HUES48 (cell line): ENCODE results near the gene CNTNAP4.

Experiments
- H3K27ac ChIP-seq: one replicate; pipeline ENCODE4 v1.7.0; 2013; ENCODE audit warnings: low read depth, low read length, inconsistent platforms
- H3K27me3 ChIP-seq: 2 replicates; pipeline ENCODE4 v1.6.1; 2013; ENCODE audit warnings: mild to moderate bottlenecking, low read length; ENCODE audit not compliant: control insufficient read depth, insufficient read depth
- H3K36me3 ChIP-seq: 2 replicates; pipeline ENCODE4 v1.6.1; 2013; ENCODE audit warnings: low read length; ENCODE audit not compliant: control insufficient read depth, insufficient read depth
- H3K4me1 ChIP-seq: 2 replicates; pipeline ENCODE4 v1.6.1; 2013; ENCODE audit warnings: mild to moderate bottlenecking, low read length; ENCODE audit not compliant: control insufficient read depth, insufficient read depth
- H3K4me3 ChIP-seq: 2 replicates; pipeline ENCODE4 v1.5.1; 2013; ENCODE audit warnings: mild to moderate bottlenecking, low read depth, low read length
- H3K9ac ChIP-seq: 2 replicates; pipeline ENCODE4 v1.6.1; 2013; ENCODE audit warnings: mild to moderate bottlenecking, low read depth, low read length, moderate library complexity
- H3K9me3 ChIP-seq: 2 replicates; pipeline ENCODE4 v1.6.1; 2013; ENCODE audit warnings: low read length; ENCODE audit not compliant: control insufficient read depth, insufficient read depth

CNTNAP4 gene

DNA sequence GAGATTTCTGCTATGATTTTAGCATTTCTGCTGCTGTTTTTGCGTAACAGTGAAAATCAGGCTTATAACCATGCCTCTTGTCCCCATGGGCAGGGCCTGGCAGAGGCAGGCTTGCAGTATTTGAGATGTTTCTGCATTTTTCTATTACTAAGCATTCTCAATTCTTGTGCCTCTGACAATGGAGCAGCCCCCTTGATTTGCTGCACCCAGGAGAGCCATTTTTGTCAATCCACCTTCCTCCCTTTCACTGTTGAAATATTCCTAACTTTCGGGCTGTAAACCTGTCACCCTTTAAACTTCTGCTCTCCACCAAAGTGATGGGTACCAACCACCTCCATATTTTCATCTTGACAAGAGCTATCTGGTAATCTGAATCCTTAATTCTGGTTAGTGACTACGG, 178.1 kb downstream of the CNTNAP4 start:
- no peak overlapping the region for H3K27ac ChIP-seq
- no peak overlapping the region for H3K9ac ChIP-seq
- no peaks in the 10 kb centered on the region for H3K9me3 ChIP-seq
- no peak overlapping the region for H3K4me3 ChIP-seq
- H3K27me3 ChIP-seq: no peaks in the 10 kb centered on the region
- no peaks in the 10 kb centered on the region for H3K36me3 ChIP-seq
- no peaks in the 10 kb centered on the region for H3K4me1 ChIP-seq

- no peaks in the 10 kb centered on the region for H3K36me3 ChIP-seq
- no peak overlapping the region for H3K4me3 ChIP-seq
- no peak overlapping the region for H3K9ac ChIP-seq
- H3K27ac ChIP-seq: no peak overlapping the region
- H3K27me3 ChIP-seq: no peaks in the 10 kb centered on the region
- H3K9me3 ChIP-seq: no peaks in the 10 kb centered on the region
- H3K4me1 ChIP-seq: no peaks in the 10 kb centered on the region
Observed at GRCh38 chr16:76456016-76456415, 178.8 kb downstream of the CNTNAP4 start.

DNA sequence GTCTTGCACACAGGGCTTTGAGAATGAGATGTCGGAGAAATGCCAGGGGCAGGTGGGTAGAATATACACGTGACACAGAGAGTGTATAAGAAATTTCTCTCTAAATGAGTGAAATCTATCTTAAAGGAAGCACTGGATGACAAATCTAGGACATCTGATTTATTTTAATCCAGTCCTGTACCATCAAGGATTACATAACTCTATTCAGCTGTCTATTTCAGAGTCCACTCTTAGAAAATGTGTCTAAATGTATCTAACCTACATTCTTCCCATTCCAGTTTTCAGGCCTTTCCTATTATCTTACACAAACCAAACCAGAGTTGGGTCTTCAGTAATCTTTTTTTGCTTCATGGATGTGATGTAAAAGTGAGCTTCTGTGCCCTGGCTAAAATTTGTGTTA, 181.9 kb downstream of the CNTNAP4 start:
- H3K4me1 ChIP-seq: no peaks in the 10 kb centered on the region
- H3K9ac ChIP-seq: no peak overlapping the region
- H3K4me3 ChIP-seq: no peak overlapping the region
- no peaks in the 10 kb centered on the region for H3K9me3 ChIP-seq
- H3K27ac ChIP-seq: no peak overlapping the region
- no peaks in the 10 kb centered on the region for H3K36me3 ChIP-seq
- H3K27me3 ChIP-seq: peaks cover 14% of the 10 kb centered on the region

GRCh38 chr16:76461836-76462235, 184.6 kb downstream of the CNTNAP4 start:
- Histone ChIP-seq H3K4me3 (no peak overlapping the region), H3K4me1 (no peaks in the 10 kb centered on the region), H3K9me3 (no peaks in the 10 kb centered on the region), H3K36me3 (no peaks in the 10 kb centered on the region), H3K9ac (no peak overlapping the region), H3K27ac (no peak overlapping the region), H3K27me3 (peaks cover 28% of the 10 kb centered on the region)

DNA sequence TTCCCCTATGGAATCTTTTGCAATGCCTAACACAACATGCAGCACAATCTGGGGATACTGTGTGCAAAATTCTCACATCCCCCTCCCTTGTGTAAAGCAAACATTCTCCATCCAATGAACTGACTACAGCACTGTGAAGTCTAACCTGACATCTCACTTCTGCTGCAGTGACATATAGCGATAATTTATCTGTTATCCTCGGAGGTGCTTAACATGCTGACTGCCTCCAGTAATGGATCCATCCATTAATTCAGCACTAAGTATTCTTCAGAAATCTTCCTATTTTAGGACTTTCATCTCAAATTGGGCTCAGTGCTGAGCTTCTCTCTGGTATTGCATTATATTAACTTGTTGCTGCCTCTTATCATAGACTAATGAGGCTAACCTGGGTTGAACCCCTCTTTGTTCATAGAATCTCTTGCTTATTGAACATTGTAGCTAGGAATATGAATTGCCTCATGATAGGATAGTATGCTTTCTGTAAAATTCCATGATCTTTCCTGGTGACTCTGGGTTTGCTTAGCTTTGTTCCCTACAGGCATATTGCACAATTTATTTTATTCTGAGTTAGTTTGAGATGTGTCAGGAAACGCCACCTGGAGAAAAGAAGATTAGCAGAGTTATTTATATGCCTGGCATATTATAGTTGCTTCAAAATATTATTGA, 187.9 kb downstream of the CNTNAP4 start:
- Histone ChIP-seq H3K27ac (no peak overlapping the region), H3K9me3 (no peaks in the 10 kb centered on the region), H3K4me1 (no peaks in the 10 kb centered on the region), H3K27me3 (peaks cover 47% of the 10 kb centered on the region), H3K4me3 (no peak overlapping the region), H3K9ac (no peak overlapping the region), H3K36me3 (no peaks in the 10 kb centered on the region)

DNA sequence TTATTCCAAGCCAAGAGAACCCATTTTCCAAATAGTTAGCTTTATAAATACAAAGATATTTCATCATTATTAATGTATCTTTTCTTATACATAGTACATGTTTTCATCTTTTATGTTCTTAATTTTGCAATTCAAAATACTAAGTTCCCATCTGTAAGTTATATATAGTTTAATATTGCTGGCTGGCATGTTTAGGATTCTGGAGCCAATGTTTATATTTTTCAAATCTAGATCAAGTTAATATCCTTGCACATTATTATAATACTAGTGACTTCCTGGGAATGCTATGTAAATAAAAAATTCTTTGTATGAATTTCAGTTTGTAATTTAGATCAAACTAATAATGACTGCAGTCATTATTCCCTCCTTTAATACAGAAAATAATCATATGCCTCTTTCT, 189.7 kb downstream of the CNTNAP4 start:
- no peaks in the 10 kb centered on the region for H3K36me3 ChIP-seq
- H3K9me3 ChIP-seq: no peaks in the 10 kb centered on the region
- H3K27ac ChIP-seq: no peak overlapping the region
- peaks cover 62% of the 10 kb centered on the region for H3K27me3 ChIP-seq
- no peak overlapping the region for H3K4me3 ChIP-seq
- H3K4me1 ChIP-seq: no peaks in the 10 kb centered on the region
- no peak overlapping the region for H3K9ac ChIP-seq

GRCh38 chr16:76474048-76474447, 196.8 kb downstream of the CNTNAP4 start:
- Histone ChIP-seq H3K9me3 (no peaks in the 10 kb centered on the region), H3K4me1 (no peaks in the 10 kb centered on the region), H3K36me3 (no peaks in the 10 kb centered on the region), H3K27ac (no peak overlapping the region), H3K9ac (no peak overlapping the region), H3K4me3 (no peak overlapping the region), H3K27me3 (peaks cover 96% of the 10 kb centered on the region)

GRCh38 chr16:76478105-76478504, 200.9 kb downstream of the CNTNAP4 start:
- no peak overlapping the region for H3K9ac ChIP-seq
- H3K9me3 ChIP-seq: no peaks in the 10 kb centered on the region
- H3K27ac ChIP-seq: no peak overlapping the region
- H3K36me3 ChIP-seq: no peaks in the 10 kb centered on the region
- H3K27me3 ChIP-seq: peaks cover 71% of the 10 kb centered on the region
- no peaks in the 10 kb centered on the region for H3K4me1 ChIP-seq
- no peak overlapping the region for H3K4me3 ChIP-seq

GRCh38 chr16:76483307-76483909, 206.2 kb downstream of the CNTNAP4 start:
- Histone ChIP-seq H3K27ac (no peak overlapping the region), H3K4me3 (no peak overlapping the region), H3K27me3 (peaks cover 40% of the 10 kb centered on the region), H3K36me3 (no peaks in the 10 kb centered on the region), H3K9ac (no peak overlapping the region), H3K4me1 (peaks cover 13% of the 10 kb centered on the region; the same call in 1 of the 2 replicates), H3K9me3 (no peaks in the 10 kb centered on the region)

DNA sequence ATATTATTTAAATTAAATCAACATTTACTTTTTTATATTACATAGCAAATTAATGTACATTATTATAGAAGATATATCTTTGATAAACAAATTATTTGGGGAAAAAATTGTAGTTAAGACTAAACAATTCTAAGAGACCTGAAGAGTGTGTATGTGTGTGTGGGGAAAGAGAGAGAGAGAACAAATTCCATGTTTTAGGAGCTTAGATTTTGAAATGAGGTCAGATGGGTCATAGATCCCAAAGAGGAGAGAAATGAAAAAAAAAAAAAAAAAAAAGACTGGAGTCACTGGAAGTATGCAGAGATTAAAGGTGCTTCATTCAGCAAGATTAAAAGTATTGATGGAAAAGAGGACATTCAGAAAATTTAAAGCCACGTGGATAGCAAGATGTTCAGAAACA, 206.8 kb downstream of the CNTNAP4 start:
- no peaks in the 10 kb centered on the region for H3K36me3 ChIP-seq
- H3K27ac ChIP-seq: no peak overlapping the region
- H3K9ac ChIP-seq: no peak overlapping the region
- H3K4me1 ChIP-seq: peaks cover 13% of the 10 kb centered on the region; the same call in 1 of the 2 replicates
- no peak overlapping the region for H3K4me3 ChIP-seq
- H3K27me3 ChIP-seq: peaks cover 34% of the 10 kb centered on the region
- H3K9me3 ChIP-seq: no peaks in the 10 kb centered on the region

- H3K4me1 ChIP-seq: peaks cover 13% of the 10 kb centered on the region; the same call in 1 of the 2 replicates
- no peak overlapping the region for H3K4me3 ChIP-seq
- H3K9ac ChIP-seq: no peak overlapping the region
- H3K36me3 ChIP-seq: no peaks in the 10 kb centered on the region
- H3K27ac ChIP-seq: no peak overlapping the region
- no peaks in the 10 kb centered on the region for H3K9me3 ChIP-seq
- peaks cover 21% of the 10 kb centered on the region for H3K27me3 ChIP-seq
Observed at GRCh38 chr16:76486740-76487139, 209.5 kb downstream of the CNTNAP4 start.
